Fibroblast of lung (primary cell): ENCODE data around the gene EFNB1.

Experiments
- CTCF ChIP-seq, 2 donors: IDR thresholded peaks in 1 of 2; conservative IDR thresholded peaks in 1 of 2; 1 replicate in 1 of 2; 2 replicates in 1 of 2; pipeline ENCODE4 v1.5.1; 2011 to 2012; ENCODE audit warnings: low read length in 2 of 2, control low read depth in 1 of 2, inconsistent platforms in 1 of 2, low read depth in 1 of 2, mild to moderate bottlenecking in 1 of 2
- EZH2 ChIP-seq: IDR thresholded peaks from 2 replicates; pipeline ENCODE4 v1.5.1; 2012; ENCODE audit warnings: low read length, control low read depth, mild to moderate bottlenecking; ENCODE audit errors: missing control alignments

GRCh38 chrX:68823413-68824151 lies 5.2 kb upstream of the EFNB1 start:
- TF ChIP-seq CTCF (conservative IDR thresholded peaks at IDR 0.05 in 1 of 2, IDR thresholded peaks at IDR 0.05 in 1 of 2; ENCODE audit: low read depth in 1 of 2, low read length in 2 of 2) = no peak
- no peak for TF ChIP-seq EZH2
